SK-N-MC (cell line): ENCODE measurements around the gene MAFG.

Experiments used
- EZH2 ChIP-seq: fragments of 200-600 bp; sonication (generic); IDR thresholded peaks from one replicate; pipeline ENCODE4 v1.6.1; 2017; ENCODE audit warnings: antibody characterized with exemption
- FOXP2 ChIP-seq: optimal IDR thresholded peaks from 2 replicates; pipeline ENCODE3; 2011; ENCODE audit warnings: mild to moderate bottlenecking, moderate library complexity; ENCODE audit not compliant: insufficient read depth; ENCODE audit errors: extremely low read length, control extremely low read depth
- POLR2AphosphoS5 ChIP-seq: IDR thresholded peaks from 2 replicates; pipeline ENCODE4 v1.6.1; 2012; ENCODE audit warnings: mild to moderate bottlenecking, low read depth, low read length, borderline replicate concordance

- no peak for TF ChIP-seq POLR2AphosphoS5
- TF ChIP-seq EZH2, result no peak
- no peak for TF ChIP-seq FOXP2
Measured at GRCh38 chr17:81911969-81912368, 15.6 kb downstream of the MAFG start.
